GM18870 (cell line): ENCODE data around the gene ANKIB1.
"Not testable (repeated sequence)": the region's sequence is repeated elsewhere in the genome, so short reads cannot be mapped to it uniquely, and the experiment has no call there.

Experiments
- ATAC-seq: cut with Tn5 transposase; IDR thresholded peaks from one replicate; pipeline ENCODE4 v1.9.1; 2021; ENCODE audit warnings: moderate library complexity; ENCODE audit not compliant: unreplicated experiment

The ANKIB1 gene

GRCh38 chr7:92400013-92400412 is 154.2 kb downstream of the ANKIB1 start:
- ATAC-seq: no peak

- ATAC-seq: no peak
Observed at GRCh38 chr7:92402920-92403759, 157.4 kb downstream of the ANKIB1 start.

GRCh38 chr7:92403760-92404074 is 157.9 kb downstream of the ANKIB1 start:
- no peak for ATAC-seq

- ATAC-seq: no peak
Observed at GRCh38 chr7:92404170-92404614, 158.4 kb downstream of the ANKIB1 start.

- no peak for ATAC-seq
Observed at GRCh38 chr7:92409357-92409756, 163.6 kb downstream of the ANKIB1 start.

GRCh38 chr7:92410162-92410561 is 164.4 kb downstream of the ANKIB1 start:
- ATAC-seq: not testable (repeated sequence)

- ATAC-seq: no peak
Observed at GRCh38 chr7:92412745-92413144, 167.0 kb downstream of the ANKIB1 start.

GRCh38 chr7:92413550-92413949 is 167.8 kb downstream of the ANKIB1 start:
- ATAC-seq: no peak

GRCh38 chr7:92415225-92415624 is 169.5 kb downstream of the ANKIB1 start:
- ATAC-seq: no peak

GRCh38 chr7:92417913-92418312 is 172.1 kb downstream of the ANKIB1 start:
- ATAC-seq: no peak

- no peak for ATAC-seq
Observed at GRCh38 chr7:92421676-92422435, 176.1 kb downstream of the ANKIB1 start.

- no peak for ATAC-seq
Observed at GRCh38 chr7:92422926-92423325, 177.2 kb downstream of the ANKIB1 start.

- ATAC-seq: no peak
Observed at GRCh38 chr7:92423710-92424131, 177.9 kb downstream of the ANKIB1 start.

- no peak for ATAC-seq
Observed at GRCh38 chr7:92425311-92425947, 179.7 kb downstream of the ANKIB1 start.

GRCh38 chr7:92427193-92427592 is 181.4 kb downstream of the ANKIB1 start:
- ATAC-seq: no peak

- no peak for ATAC-seq
Observed at GRCh38 chr7:92432299-92432946, 186.6 kb downstream of the ANKIB1 start.

GRCh38 chr7:92433019-92433418 is 187.2 kb downstream of the ANKIB1 start:
- no peak for ATAC-seq

- ATAC-seq: no peak
Observed at GRCh38 chr7:92435542-92435941, 189.8 kb downstream of the ANKIB1 start.

- ATAC-seq: no peak
Observed at GRCh38 chr7:92436612-92437445, 191.1 kb downstream of the ANKIB1 start.

GRCh38 chr7:92437956-92438491 is 192.2 kb downstream of the ANKIB1 start:
- ATAC-seq: no peak
